Activated naive CD8-positive, alpha-beta T cell treated with anti-CD3 and anti-CD28 coated beads, Interleukin-2, amount 50 U/mL, for 16 hours (primary cell): ENCODE data around the gene KIAA1549.
"Not testable (repeated sequence)": the region's sequence is repeated elsewhere in the genome, so short reads cannot be mapped to it uniquely, and the experiment has no call there.

Source experiments
- DNase-seq: peaks from one replicate; pipeline ENCODE4 v3.0.0-alpha.2; 2020; ENCODE audit warnings: low read depth, low spot score

The KIAA1549 gene

GRCh38 chr7:138981332-138982203 lies at the start of gene KIAA1549:
Gene KIAA1549 (minus strand): TSS chr7:138981389. CDS start chr7:138981269, 120 bp downstream.
- DNase-seq = peak; percentile 12

GRCh38 chr7:139029353-139029752 lies 48.2 kb upstream of the KIAA1549 start:
- DNase-seq = no peak

- DNase-seq = no peak
Observed at GRCh38 chr7:139026551-139026950, 45.4 kb upstream of the KIAA1549 start.

- not testable (repeated sequence) for DNase-seq
Observed at GRCh38 chr7:139025861-139026260, 44.7 kb upstream of the KIAA1549 start.

- no peak for DNase-seq
Observed at GRCh38 chr7:139023076-139023475, 41.9 kb upstream of the KIAA1549 start.

- no peak for DNase-seq
Observed at GRCh38 chr7:139022286-139022685, 41.1 kb upstream of the KIAA1549 start.

GRCh38 chr7:139018910-139019309 lies 37.7 kb upstream of the KIAA1549 start:
- no peak for DNase-seq

- peak; percentile 12 for DNase-seq
Observed at GRCh38 chr7:139016931-139017511, 35.8 kb upstream of the KIAA1549 start.

GRCh38 chr7:139011373-139011772 lies 30.2 kb upstream of the KIAA1549 start:
- no peak for DNase-seq

GRCh38 chr7:139004321-139005090 lies 23.3 kb upstream of the KIAA1549 start:
- DNase-seq = no peak

- no peak for DNase-seq
Observed at GRCh38 chr7:138999414-138999813, 18.2 kb upstream of the KIAA1549 start.

- no peak for DNase-seq
Observed at GRCh38 chr7:138992052-138992531, 10.9 kb upstream of the KIAA1549 start.

- no peak for DNase-seq
Observed at GRCh38 chr7:138987686-138988085, 6.5 kb upstream of the KIAA1549 start.

- no peak for DNase-seq
Observed at GRCh38 chr7:138982204-138982623, 1.0 kb upstream of the KIAA1549 start.

- no peak for DNase-seq
Observed at GRCh38 chr7:138980563-138981291, 462 bp downstream of the KIAA1549 start.

- DNase-seq = no peak
Observed at GRCh38 chr7:138979988-138980562, 1.1 kb downstream of the KIAA1549 start.

GRCh38 chr7:138979226-138979979 lies 1.8 kb downstream of the KIAA1549 start:
- DNase-seq = no peak

- no peak for DNase-seq
Observed at GRCh38 chr7:138978541-138979184, 2.5 kb downstream of the KIAA1549 start.

- not testable (repeated sequence) for DNase-seq
Observed at GRCh38 chr7:138976161-138976560, 5.0 kb downstream of the KIAA1549 start.
